GM18951 (cell line): ENCODE measurements around the gene IL24.
"Not testable (repeated sequence)": the region's sequence is repeated elsewhere in the genome, so short reads cannot be mapped to it uniquely, and the experiment has no call there.

ENCODE experiments used
- POLR2A ChIP-seq: IDR thresholded peaks from 4 replicates; pipeline ENCODE4 v1.6.1; 2011; ENCODE audit warnings: mild to moderate bottlenecking; ENCODE audit not compliant: insufficient read length, insufficient read depth; ENCODE audit errors: extremely low read depth
- in situ Hi-C: fragments of 300-500 bp; cut with MboI; formaldehyde crosslinking; loops from one replicate; pipeline ENCODE4 v1.12.0; 2022; ENCODE audit warnings: low sequenced_read_pairs, mixed read lengths, inconsistent platforms; ENCODE audit not compliant: unreplicated experiment

IL24 gene

GRCh38 chr1:206916000-206916709 is 18.9 kb downstream of the IL24 start:
- TF ChIP-seq POLR2A: no peak
- in situ Hi-C loops: no loop called here

GRCh38 chr1:206918076-206918475 is 20.8 kb downstream of the IL24 start:
- TF ChIP-seq POLR2A: no peak
- in situ Hi-C loops: no loop called here

GRCh38 chr1:206921772-206922265 is 24.6 kb downstream of the IL24 start, which contains the start of gene FCMR:
FCMR (minus strand) TSS chr1:206921941; CDS start chr1:206921854, 87 bp downstream.
- in situ Hi-C loops: no loop called here
- TF ChIP-seq POLR2A: peak; percentile 53

GRCh38 chr1:206922524-206922923 is 25.3 kb downstream of the IL24 start:
- in situ Hi-C loops: no loop called here

GRCh38 chr1:206923009-206923960 is 26.0 kb downstream of the IL24 start:
- in situ Hi-C loops: no loop called here
- peak; percentile 61 for TF ChIP-seq POLR2A

More at GRCh38 chr1:206922524-206922923, 25.3 kb downstream of the IL24 start:
- TF ChIP-seq POLR2A: no peak

- in situ Hi-C loops: not testable (repeated sequence)
- peak; percentile 8 for TF ChIP-seq POLR2A
Observed at GRCh38 chr1:206923961-206924557, 26.8 kb downstream of the IL24 start.

- TF ChIP-seq POLR2A: peak; percentile 23
- in situ Hi-C loops: no loop called here
Observed at GRCh38 chr1:206924592-206925105, 27.4 kb downstream of the IL24 start.

GRCh38 chr1:206925106-206925736 is 28.0 kb downstream of the IL24 start:
- peak; percentile 34 for TF ChIP-seq POLR2A

GRCh38 chr1:206926286-206926685 is 29.0 kb downstream of the IL24 start:
- in situ Hi-C loops: no loop called here

More at GRCh38 chr1:206925106-206925736, 28.0 kb downstream of the IL24 start:
- in situ Hi-C loops: no loop called here

GRCh38 chr1:206929524-206929923 is 32.3 kb downstream of the IL24 start:
- in situ Hi-C loops: no loop called here
- TF ChIP-seq POLR2A: no peak

More at GRCh38 chr1:206926286-206926685, 29.0 kb downstream of the IL24 start:
- no peak for TF ChIP-seq POLR2A

GRCh38 chr1:206930210-206930798 is 33.1 kb downstream of the IL24 start:
- in situ Hi-C loops: no loop called here
- TF ChIP-seq POLR2A: peak; percentile 65

- in situ Hi-C loops: no loop called here
- TF ChIP-seq POLR2A: peak; percentile 18
Observed at GRCh38 chr1:206931709-206932108, 34.5 kb downstream of the IL24 start.

GRCh38 chr1:206932177-206932576 is 34.9 kb downstream of the IL24 start:
- in situ Hi-C loops: no loop called here
- no peak for TF ChIP-seq POLR2A
